Pulmonary artery endothelial cell (primary cell): Measurements from ENCODE around the gene TRIM43B. TPM values are rescaled to one million over a fixed set of nuclear protein-coding genes. Genes with fewer than 3 reads are reported as not detected.
"Not testable (repeated sequence)": the region's sequence is repeated elsewhere in the genome, so short reads cannot be mapped to it uniquely, and the experiment has no call there.

Experiments used
- DNase-seq: peaks from one replicate; pipeline ENCODE4 v3.0.0-alpha.2; 2011; ENCODE audit warnings: low read depth, low spot score
- total RNA-seq: library from RNA; depleted of rRNA; stranded (reverse); fragments of >200 nt; gene quantifications from 2 replicates; pipeline ENCODE4 v1.2.3, GENCODE V29; 2014

The TRIM43B gene
- total RNA-seq, 1 donor from 2014 or later: not detected

DNA sequence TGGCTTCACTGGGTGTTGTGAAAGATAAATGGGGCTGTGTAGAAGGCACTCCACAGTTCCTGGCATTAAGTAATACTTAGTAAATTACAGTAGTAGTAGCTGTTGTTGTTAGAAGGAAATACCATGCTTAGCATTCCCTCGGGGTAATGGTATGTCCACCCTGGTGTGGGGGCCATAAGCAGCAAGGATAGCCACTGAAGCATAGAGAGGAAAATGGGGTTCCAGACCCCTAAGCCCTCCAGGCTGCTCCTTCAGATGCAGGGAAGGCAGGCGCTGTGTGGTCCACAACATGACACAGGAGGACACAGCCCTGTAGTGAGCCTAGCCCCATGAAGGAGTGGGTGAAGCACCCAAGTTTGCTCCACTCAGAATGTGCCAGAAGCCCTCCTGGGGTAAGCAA, 50.6 kb downstream of the TRIM43B start:
- not testable (repeated sequence) for DNase-seq

DNA sequence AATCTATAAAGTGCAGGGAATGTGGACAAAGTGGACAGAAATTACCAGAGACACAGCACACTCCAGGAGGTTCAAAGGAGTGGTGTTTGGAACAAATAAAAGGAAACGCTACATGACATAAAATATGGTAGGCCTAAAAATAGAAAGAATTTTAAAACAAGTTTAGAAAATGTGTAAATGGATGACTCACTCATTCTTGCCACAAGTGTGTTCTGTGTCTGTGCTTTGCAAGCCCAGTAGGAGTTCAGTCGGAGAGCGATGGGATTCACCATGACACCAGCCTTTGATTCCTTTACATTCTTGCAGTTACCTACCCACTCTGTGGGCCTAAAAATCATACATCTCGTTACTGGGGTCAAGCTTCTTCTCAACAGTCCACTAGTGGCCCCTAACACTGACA, 51.2 kb downstream of the TRIM43B start:
- not testable (repeated sequence) for DNase-seq

DNA sequence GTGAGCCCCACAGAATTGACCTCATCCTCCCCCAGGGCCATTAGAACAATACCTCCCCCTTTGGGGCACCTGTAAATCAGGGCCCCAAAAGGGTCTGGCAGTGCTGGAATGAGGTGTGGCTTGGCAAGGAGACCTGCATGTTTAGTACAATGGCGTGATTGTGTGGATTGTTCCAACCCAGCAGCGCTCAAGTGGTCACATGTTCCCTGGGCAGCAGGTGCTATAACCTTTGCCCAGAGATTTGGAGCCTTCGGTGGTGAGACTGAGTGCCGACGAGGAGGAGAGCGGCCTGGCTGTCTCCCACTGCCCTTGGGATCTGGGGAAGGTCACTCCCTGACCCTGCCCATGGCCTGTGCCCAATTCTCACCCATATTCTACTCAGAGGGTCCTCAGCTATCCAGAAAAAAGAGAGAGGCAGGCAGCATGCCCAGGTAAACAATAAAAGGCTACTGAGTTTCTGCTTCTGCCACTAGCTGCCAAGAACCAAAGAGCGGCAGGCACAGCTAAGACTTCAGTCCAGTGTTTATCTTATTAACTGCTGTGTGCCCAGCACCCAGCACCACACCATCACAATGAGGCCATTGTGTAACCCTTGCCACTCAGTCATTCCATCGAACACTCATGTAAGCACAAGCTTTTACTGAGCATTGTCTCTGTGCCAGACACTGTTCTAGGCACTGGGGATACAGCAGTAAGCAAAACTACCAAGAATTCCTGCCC, 54.6 kb downstream of the TRIM43B start:
- not testable (repeated sequence) for DNase-seq

DNA sequence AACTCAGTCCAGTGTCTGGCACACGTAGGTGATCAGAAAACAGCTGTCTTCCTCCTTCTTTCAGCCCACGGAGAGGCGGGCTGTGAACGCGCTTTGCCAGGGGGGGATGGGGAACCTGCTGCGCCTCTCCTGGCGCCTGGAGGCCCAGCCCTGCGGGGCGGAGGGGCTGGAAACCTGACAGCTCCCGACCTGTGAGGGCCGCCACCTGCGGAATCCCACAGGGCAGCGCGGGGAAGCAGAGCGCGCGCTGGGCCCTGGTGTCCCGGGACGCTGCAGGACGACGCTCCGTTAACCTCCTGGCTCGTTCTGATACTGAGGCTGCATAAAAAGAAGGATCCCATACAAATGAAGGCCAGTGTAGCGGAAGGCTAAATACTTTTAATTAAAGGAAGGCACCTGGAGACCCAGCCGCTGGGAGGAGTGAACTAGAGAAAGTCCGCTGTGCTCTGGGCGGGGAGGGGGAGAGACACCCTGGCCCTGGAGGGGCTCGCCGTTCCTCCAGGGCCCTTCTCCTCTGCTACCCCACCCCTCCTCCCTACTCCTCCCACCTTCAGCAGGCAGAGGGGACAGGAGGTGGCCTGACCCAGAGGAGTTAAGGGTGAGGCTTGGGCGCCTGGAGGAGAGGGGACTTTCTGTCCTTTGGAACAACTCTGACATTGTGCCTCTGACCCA, 57.2 kb downstream of the TRIM43B start:
- DNase-seq: not testable (repeated sequence)

Other genes starting within 250 kb of the TRIM43B start
- gene PROM2, start 210.3 kb downstream of the TRIM43B start, total RNA-seq: 0.07 and 0.14 TPM in 2 replicates
- 0.33 and 0.35 TPM in 2 replicates for gene KCNIP3, start 187.4 kb downstream of the TRIM43B start, total RNA-seq
- 34.0 and 50.0 TPM in 2 replicates for gene FAHD2A, start 82.0 kb downstream of the TRIM43B start, total RNA-seq
- not detected in 2 replicates for gene TRIM43, start 107.2 kb upstream of the TRIM43B start, total RNA-seq